NT2/D1 (cell line): ENCODE data around the gene FDX1.

Experiments used
- SUZ12 ChIP-seq: IDR thresholded peaks from 2 replicates; pipeline ENCODE4 v1.6.1; 2011; ENCODE audit not compliant: insufficient read length, insufficient read depth; ENCODE audit errors: extremely low read depth
- YY1 ChIP-seq: IDR thresholded peaks from 2 replicates; pipeline ENCODE4 v1.6.1; 2011; ENCODE audit not compliant: insufficient read length, insufficient read depth
- ZNF274 ChIP-seq: IDR thresholded peaks from 2 replicates; pipeline ENCODE4 v1.6.1; 2011; ENCODE audit warnings: mild to moderate bottlenecking, low read depth, low read length

DNA sequence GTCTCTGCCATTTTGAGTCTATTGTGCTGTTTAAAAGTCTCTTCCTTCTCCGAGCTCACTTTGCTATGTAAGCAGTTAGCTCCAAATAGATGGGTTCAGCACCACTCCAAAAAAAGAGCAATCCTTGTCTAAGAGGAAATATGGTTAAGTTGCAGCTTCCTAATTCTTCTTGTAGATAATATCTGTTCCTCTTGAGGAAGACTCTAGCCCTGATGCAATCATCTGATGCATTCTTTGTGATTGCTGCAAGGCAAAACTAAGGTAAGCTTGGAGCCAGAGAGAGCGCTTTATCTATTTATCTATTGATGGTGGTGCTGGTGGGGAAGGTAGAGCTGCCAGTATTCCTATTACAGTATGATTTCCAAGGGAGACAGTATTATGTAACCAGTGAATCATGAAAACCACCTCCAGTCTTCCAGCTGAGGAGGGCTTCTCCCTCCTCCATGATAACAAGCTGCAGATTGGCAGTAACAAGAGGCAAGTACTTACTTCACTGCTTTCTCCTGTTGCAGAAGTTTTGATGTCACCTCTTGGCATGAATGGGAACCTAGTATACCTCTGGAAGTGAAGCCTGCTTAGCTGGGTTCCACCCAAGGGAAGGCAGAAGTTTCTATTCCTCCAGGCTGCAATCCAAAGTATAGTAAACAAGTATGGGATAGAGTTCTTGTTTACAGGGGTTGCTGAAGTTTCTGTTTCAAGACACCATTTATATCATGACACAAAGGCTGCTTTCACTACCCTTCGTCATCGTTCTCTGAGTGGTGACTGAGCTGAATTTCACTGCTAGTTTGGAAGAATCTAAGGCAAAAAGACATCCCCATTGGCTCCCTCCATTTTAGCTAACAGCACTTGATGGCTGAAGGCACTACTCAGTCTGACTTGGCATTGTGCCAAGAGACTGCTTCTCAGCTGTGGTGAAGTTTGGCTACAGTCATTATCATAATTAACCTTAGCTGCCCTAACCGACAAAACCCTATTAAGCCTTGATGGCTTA, 49.7 kb downstream of the FDX1 start:
- TF ChIP-seq YY1 = no peak
- no peak for TF ChIP-seq ZNF274
- TF ChIP-seq SUZ12 = no peak
